HL-60 (cell line): Measurements from ENCODE around the gene KIF26B.

Source experiments
- DNase-seq, 2 experiments: peaks; one replicate each; pipeline ENCODE4 v3.0.0-alpha.2; 2010 to 2020; ENCODE audit warnings: low read depth in 1 of 2, low spot score in 1 of 2
- H3K27ac ChIP-seq: fragments of 250-450 bp; sonication (Bioruptor Pico); replicated peaks from 2 replicates; pipeline ENCODE4 v1.5.1; 2020; ENCODE audit warnings: mild to moderate bottlenecking, moderate library complexity
- H3K27me3 ChIP-seq: fragments of 250-450 bp; sonication (Bioruptor Pico); 2 replicates; pipeline ENCODE4 v1.5.1; 2021; ENCODE audit warnings: mild to moderate bottlenecking, moderate library complexity; ENCODE audit not compliant: insufficient read depth, poor library complexity, severe bottlenecking
- H3K4me3 ChIP-seq: replicated peaks from 2 replicates; pipeline ENCODE4 v1.5.1; 2011; ENCODE audit warnings: mild to moderate bottlenecking, control low read depth, low read length; ENCODE audit not compliant: insufficient read depth
- CTCF ChIP-seq: IDR thresholded peaks from one replicate; pipeline ENCODE4 v1.5.1; 2011; ENCODE audit warnings: low read length, control low read depth, inconsistent platforms; ENCODE audit not compliant: insufficient read depth
- GABPA ChIP-seq: IDR thresholded peaks from 2 replicates; pipeline ENCODE4 v1.6.1; 2012; ENCODE audit warnings: low read depth
- POLR2AphosphoS5 ChIP-seq: IDR thresholded peaks from 2 replicates; pipeline ENCODE4 v1.6.1; 2012; ENCODE audit warnings: low read depth
- REST ChIP-seq: IDR thresholded peaks from 2 replicates; pipeline ENCODE4 v1.6.1; 2012; ENCODE audit warnings: low read depth; ENCODE audit not compliant: insufficient replicate concordance
- SPI1 ChIP-seq: IDR thresholded peaks from 2 replicates; pipeline ENCODE4 v1.6.1; 2012; ENCODE audit warnings: low read depth, mild to moderate bottlenecking, borderline replicate concordance

The KIF26B gene

GRCh38 chr1:245290836-245291235 lies 136.1 kb downstream of the KIF26B start:
- no peak overlapping the region for H3K4me3 ChIP-seq
- no peak; the same call in 1 of the 2 replicates for TF ChIP-seq SPI1
- TF ChIP-seq CTCF = no peak
- no peak for TF ChIP-seq GABPA
- no peak for TF ChIP-seq POLR2AphosphoS5
- no peak overlapping the region for H3K27ac ChIP-seq
- no peaks in the 10 kb centered on the region for H3K27me3 ChIP-seq
- peak in 1 of 2 experiments; percentile 8 for DNase-seq

GRCh38 chr1:245291351-245291750 lies 136.6 kb downstream of the KIF26B start:
- no peak overlapping the region for H3K4me3 ChIP-seq

GRCh38 chr1:245292141-245292540 lies 137.4 kb downstream of the KIF26B start:
- no peak for TF ChIP-seq SPI1
- TF ChIP-seq POLR2AphosphoS5 = peak; percentile 16; the same call in 1 of the 2 replicates
- peak in 1 of 2 experiments; percentile 71 for DNase-seq
- H3K27ac ChIP-seq = peak overlapping the region; percentile 59
- H3K27me3 ChIP-seq = no peaks in the 10 kb centered on the region
- H3K4me3 ChIP-seq = no peak overlapping the region

More at GRCh38 chr1:245291351-245291750, 136.6 kb downstream of the KIF26B start:
- no peaks in the 10 kb centered on the region for H3K27me3 ChIP-seq
- no peak for TF ChIP-seq CTCF
- no peak for TF ChIP-seq SPI1
- no peak for TF ChIP-seq POLR2AphosphoS5
- TF ChIP-seq REST = no peak
- TF ChIP-seq GABPA = no peak
- H3K27ac ChIP-seq = no peak overlapping the region; the same call in 1 of the 2 replicates
- no peak for DNase-seq

GRCh38 chr1:245292553-245292952 lies 137.8 kb downstream of the KIF26B start:
- Histone ChIP-seq H3K27ac (peak overlapping the region; percentile 59), H3K27me3 (no peaks in the 10 kb centered on the region), H3K4me3 (no peak overlapping the region)
- peak; percentile 67 to 82 for DNase-seq
- TF ChIP-seq SPI1 = peak; percentile 47; the same call in 1 of the 2 replicates
- TF ChIP-seq POLR2AphosphoS5 = peak; percentile 9; the same call in 1 of the 2 replicates
- TF ChIP-seq GABPA = no peak
- TF ChIP-seq REST = no peak

GRCh38 chr1:245294020-245294419 lies 139.2 kb downstream of the KIF26B start:
- TF ChIP-seq GABPA = no peak
- no peak for TF ChIP-seq REST
- TF ChIP-seq POLR2AphosphoS5 = no peak
- TF ChIP-seq SPI1 = no peak
- no peak for TF ChIP-seq CTCF
- H3K4me3 ChIP-seq = no peak overlapping the region
- H3K27ac ChIP-seq = no peak overlapping the region
- H3K27me3 ChIP-seq = no peaks in the 10 kb centered on the region
- DNase-seq = no peak
